ENCODE data around the gene ST8SIA1.

Gene ST8SIA1

GRCh38 chr12:22204391-22204790 is 130.1 kb downstream of the ST8SIA1 start:
- H3K36me3 Mint-ChIP-seq (ENCODE audit: low read depth): peaks cover 36% of the 10 kb centered on the region
- H3K4me3 Mint-ChIP-seq: no peak overlapping the region
- peaks cover 27% of the 10 kb centered on the region for H3K9me3 Mint-ChIP-seq
- TF ChIP-seq CTCF (IDR thresholded peaks at IDR 0.05): no peak
- peaks cover 3% of the 10 kb centered on the region for H3K27me3 Mint-ChIP-seq (ENCODE audit: low read depth, poor library complexity)
- no peak for DNase-seq
- peak overlapping the region; percentile 4 for H3K27ac Mint-ChIP-seq
- H3K4me1 Mint-ChIP-seq: peaks cover 12% of the 10 kb centered on the region

GRCh38 chr12:22202847-22203246 is 131.7 kb downstream of the ST8SIA1 start:
- H3K27ac Mint-ChIP-seq: no peak overlapping the region
- H3K9me3 Mint-ChIP-seq: peaks cover 27% of the 10 kb centered on the region
- H3K4me3 Mint-ChIP-seq: no peak overlapping the region
- H3K27me3 Mint-ChIP-seq (ENCODE audit: low read depth, poor library complexity): peaks cover 3% of the 10 kb centered on the region
- H3K36me3 Mint-ChIP-seq (ENCODE audit: low read depth): peaks cover 36% of the 10 kb centered on the region
- DNase-seq: no peak
- TF ChIP-seq CTCF (IDR thresholded peaks at IDR 0.05): no peak
- H3K4me1 Mint-ChIP-seq: peaks cover 12% of the 10 kb centered on the region

- no peak for TF ChIP-seq CTCF (IDR thresholded peaks at IDR 0.05)
- Mint-ChIP-seq H3K27ac (no peak overlapping the region), H3K36me3 (ENCODE audit: low read depth) (peaks cover 36% of the 10 kb centered on the region)
Observed at GRCh38 chr12:22201101-22201500, 133.4 kb downstream of the ST8SIA1 start.

GRCh38 chr12:22196236-22196635 is 138.3 kb downstream of the ST8SIA1 start:
- Mint-ChIP-seq H3K27ac (no peak overlapping the region), H3K36me3 (ENCODE audit: low read depth) (peaks cover 7% of the 10 kb centered on the region), H3K4me3 (no peak overlapping the region), H3K4me1 (peaks cover 9% of the 10 kb centered on the region), H3K27me3 (ENCODE audit: low read depth, poor library complexity) (no peaks in the 10 kb centered on the region), H3K9me3 (no peaks in the 10 kb centered on the region)
- DNase-seq: no peak
- TF ChIP-seq CTCF (IDR thresholded peaks at IDR 0.05): no peak

More at GRCh38 chr12:22201101-22201500, 133.4 kb downstream of the ST8SIA1 start:
- DNase-seq: no peak
- Mint-ChIP-seq H3K9me3 (peaks cover 27% of the 10 kb centered on the region), H3K4me1 (peaks cover 21% of the 10 kb centered on the region), H3K27me3 (ENCODE audit: low read depth, poor library complexity) (peaks cover 3% of the 10 kb centered on the region), H3K4me3 (no peak overlapping the region)

- no peak for DNase-seq
- H3K4me3 Mint-ChIP-seq: no peak overlapping the region
- H3K27me3 Mint-ChIP-seq (ENCODE audit: low read depth, poor library complexity): no peaks in the 10 kb centered on the region
- H3K27ac Mint-ChIP-seq: no peak overlapping the region
- no peaks in the 10 kb centered on the region for H3K36me3 Mint-ChIP-seq (ENCODE audit: low read depth)
- H3K9me3 Mint-ChIP-seq: no peaks in the 10 kb centered on the region
- TF ChIP-seq CTCF (IDR thresholded peaks at IDR 0.05): no peak
- no peaks in the 10 kb centered on the region for H3K4me1 Mint-ChIP-seq
Observed at GRCh38 chr12:22190969-22191368, 143.5 kb downstream of the ST8SIA1 start.

- Mint-ChIP-seq H3K4me1 (no peaks in the 10 kb centered on the region), H3K9me3 (no peaks in the 10 kb centered on the region), H3K36me3 (ENCODE audit: low read depth) (no peaks in the 10 kb centered on the region), H3K27me3 (ENCODE audit: low read depth, poor library complexity) (no peaks in the 10 kb centered on the region), H3K27ac (no peak overlapping the region), H3K4me3 (no peak overlapping the region)
- DNase-seq: no peak
- TF ChIP-seq CTCF (IDR thresholded peaks at IDR 0.05): no peak
Observed at GRCh38 chr12:22188431-22188830, 146.1 kb downstream of the ST8SIA1 start.

Measured in nephron progenitor cell (in vitro differentiated cells).